ENCODE data around the gene CUL4B.

- TF ChIP-seq CTCF (IDR thresholded peaks at IDR 0.05; ENCODE audit: insufficient read depth, low read length) (no peak), REST (IDR thresholded peaks at IDR 0.05; ENCODE audit: insufficient replicate concordance, low read depth) (no peak), POLR2AphosphoS5 (IDR thresholded peaks at IDR 0.05; ENCODE audit: low read depth) (no peak), GABPA (IDR thresholded peaks at IDR 0.05; ENCODE audit: low read depth) (no peak)
Observed at GRCh38 chrX:120585702-120586101, 24.9 kb upstream of the CUL4B start.
